Heart left ventricle (tissue), 13 donors: ENCODE results near the gene POFUT2.

Experiments
- CTCF ChIP-seq, 12 donors: fragments of 200-600 bp; sonication (generic) in 4 of 12; IDR thresholded peaks; one replicate each; pipeline versions ENCODE4 v1.5.0 to v1.8.0; 2018 to 2022; ENCODE audit warnings: antibody characterized with exemption in 12 of 12, mild to moderate bottlenecking in 5 of 12
- POLR2A ChIP-seq, 2 donors: fragments of 450-650 bp; IDR thresholded peaks; one replicate each; pipeline ENCODE4 v1.6.1; 2017; ENCODE audit warnings: antibody characterized with exemption in 2 of 2, mild to moderate bottlenecking in 2 of 2, moderate library complexity in 2 of 2
- donor health status: ischemic (EF 13 %, LVEDD 7.1; RV severe dilation, severe dysfunction).
- donor health status: DM: no; HTN: yes; CAD: no.
- donor health status: DM: no; HTN: no; CAD: no.
- donor health status: ischemic (EF 25% LVEDD 6.9; RV normal size, moderate dysfunction).
- donor health status: ischemic (EF 25% LVEDD 5.7; RV mildly dilated, moderate dysfunction).
- donor health status: ischemic (EF 35%, LVEDD 5.7; RV mildly dilated, moderate dysfunction).
- donor health status: nonischemic (EF 11% LVEDD 7.7; RV severe dilation, severe dysfunction).
- donor health status: DM: yes; HTN: yes; CAD: no.
- donor health status: PGD.
- donor health status: ischemic (EF 29% LVEDD 5.4; RV normal size, mild dysfunction).
- donor health status: nonischemic (EF 23%, LVEDD 6.1; RV moderate dilation, normal function).

GRCh38 chr21:45220071-45220481 lies 67.6 kb downstream of the POFUT2 start:
- TF ChIP-seq CTCF (IDR thresholded peaks at IDR 0.05) (no peak), POLR2A (IDR thresholded peaks at IDR 0.05) (no peak)
